Stimulated activated CD4-positive, alpha-beta T cell treated with anti-CD3 and anti-CD28 coated beads, Interleukin-4, amount 100 ng/mL, for 4 hours (primary cell): ENCODE measurements around the gene RGS12.

Experiments
- DNase-seq, 2 experiments: peaks; one replicate each; pipeline ENCODE4 v3.0.0-alpha.2; 2020

Gene RGS12

GRCh38 chr4:3284734-3285557, 7.9 kb upstream of the RGS12 start:
- DNase-seq: no peak

- no peak for DNase-seq
Observed at GRCh38 chr4:3285558-3286334, 7.1 kb upstream of the RGS12 start.

- no peak for DNase-seq
Observed at GRCh38 chr4:3286335-3287175, 6.3 kb upstream of the RGS12 start.

- no peak for DNase-seq
Observed at GRCh38 chr4:3287271-3287971, 5.4 kb upstream of the RGS12 start.

- no peak for DNase-seq
Observed at GRCh38 chr4:3287972-3288570, 4.8 kb upstream of the RGS12 start.

- DNase-seq: no peak
Observed at GRCh38 chr4:3288571-3289094, 4.2 kb upstream of the RGS12 start.

- no peak for DNase-seq
Observed at GRCh38 chr4:3290476-3290875, 2.3 kb upstream of the RGS12 start.

GRCh38 chr4:3290889-3291321, 1.9 kb upstream of the RGS12 start:
- DNase-seq: no peak

- no peak for DNase-seq
Observed at GRCh38 chr4:3291411-3291968, 1.3 kb upstream of the RGS12 start.

- DNase-seq: peak in 1 of 2 experiments; percentile 25
Observed at GRCh38 chr4:3291969-3292570, 751 bp upstream of the RGS12 start.

GRCh38 chr4:3293401-3294391, 875 bp downstream of the RGS12 start:
- DNase-seq: no peak

GRCh38 chr4:3294401-3295241, 1.8 kb downstream of the RGS12 start:
- DNase-seq: no peak

GRCh38 chr4:3295837-3296624, 3.2 kb downstream of the RGS12 start:
- no peak for DNase-seq

GRCh38 chr4:3296651-3297050, 3.8 kb downstream of the RGS12 start:
- no peak for DNase-seq

GRCh38 chr4:3297066-3297859, 4.4 kb downstream of the RGS12 start:
- DNase-seq: no peak

- DNase-seq: no peak
Observed at GRCh38 chr4:3299122-3299975, 6.5 kb downstream of the RGS12 start.
